T-helper 2 cell (primary cell): ENCODE results near the gene UPP1.
"Not testable (repeated sequence)": the region's sequence is repeated elsewhere in the genome, so short reads cannot be mapped to it uniquely, and the experiment has no call there.

ENCODE experiments used
- DNase-seq, 5 experiments: peaks; one replicate each; pipeline versions ENCODE4 v3.0.0 to v3.0.0-alpha.2; 2012 to 2022
- total RNA-seq, 2 donors: gene quantifications; one replicate each; lab custom pipeline; 2026; lab: John Stamatoyannopoulos, UW

UPP1 gene
- total RNA-seq, result 64.2 to 66.7 reads per million in 2 donors

DNA sequence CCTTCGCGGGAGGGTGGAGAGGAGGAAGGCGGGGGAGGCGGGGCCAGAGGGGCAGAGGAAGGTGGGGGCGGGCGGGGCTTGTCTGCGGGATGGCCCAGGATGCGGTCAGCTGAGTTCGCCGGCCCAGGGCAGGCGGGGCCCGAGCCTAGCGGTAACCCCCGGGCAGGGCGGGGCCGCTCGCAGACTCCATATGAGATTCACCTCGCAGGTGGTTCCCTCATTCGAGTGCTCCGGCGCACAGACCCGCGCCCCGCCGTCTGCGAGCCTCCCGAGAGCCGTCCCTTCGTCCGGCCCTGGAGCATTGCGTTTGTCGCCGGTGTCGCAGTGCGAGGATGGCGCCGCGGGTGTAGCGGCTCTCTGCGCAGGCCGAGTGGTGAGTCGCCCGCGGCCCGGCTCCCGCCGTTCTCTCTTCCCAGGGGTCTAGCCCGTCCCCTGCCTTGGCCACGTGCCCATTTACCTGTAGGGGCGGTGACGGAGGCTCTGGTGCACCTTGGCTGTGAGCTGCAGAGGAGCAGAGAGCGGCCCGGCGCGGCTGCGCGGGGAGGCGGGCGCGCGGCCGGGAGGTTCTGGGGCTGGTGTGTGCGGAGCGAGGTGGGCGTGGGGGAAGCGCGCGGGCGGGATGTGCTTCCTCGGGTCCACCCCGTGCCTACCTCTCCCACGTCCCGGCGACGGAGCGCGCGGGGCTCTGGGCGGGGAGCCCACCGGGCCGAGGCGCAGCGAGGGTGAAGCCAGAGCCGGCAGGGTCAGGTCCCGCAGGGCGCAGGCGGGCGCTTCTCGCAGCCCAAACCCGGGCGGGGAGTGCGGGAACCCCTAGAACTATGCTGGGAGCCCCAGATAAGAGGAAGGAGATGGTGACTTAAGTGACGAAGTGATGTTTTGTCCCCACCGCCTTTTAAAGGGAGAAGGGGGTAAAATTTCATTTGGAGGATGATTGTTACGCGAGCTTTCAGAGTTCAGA lies at the start of gene UPP1:
UPP1 (plus strand) TSS at position 220 of the 958 bp plus-strand sequence. CDS start 5,519 bp downstream, outside the sequence.
- peak in 4 of 5 experiments; percentile 70 to 93 (median 82) for DNase-seq

DNA sequence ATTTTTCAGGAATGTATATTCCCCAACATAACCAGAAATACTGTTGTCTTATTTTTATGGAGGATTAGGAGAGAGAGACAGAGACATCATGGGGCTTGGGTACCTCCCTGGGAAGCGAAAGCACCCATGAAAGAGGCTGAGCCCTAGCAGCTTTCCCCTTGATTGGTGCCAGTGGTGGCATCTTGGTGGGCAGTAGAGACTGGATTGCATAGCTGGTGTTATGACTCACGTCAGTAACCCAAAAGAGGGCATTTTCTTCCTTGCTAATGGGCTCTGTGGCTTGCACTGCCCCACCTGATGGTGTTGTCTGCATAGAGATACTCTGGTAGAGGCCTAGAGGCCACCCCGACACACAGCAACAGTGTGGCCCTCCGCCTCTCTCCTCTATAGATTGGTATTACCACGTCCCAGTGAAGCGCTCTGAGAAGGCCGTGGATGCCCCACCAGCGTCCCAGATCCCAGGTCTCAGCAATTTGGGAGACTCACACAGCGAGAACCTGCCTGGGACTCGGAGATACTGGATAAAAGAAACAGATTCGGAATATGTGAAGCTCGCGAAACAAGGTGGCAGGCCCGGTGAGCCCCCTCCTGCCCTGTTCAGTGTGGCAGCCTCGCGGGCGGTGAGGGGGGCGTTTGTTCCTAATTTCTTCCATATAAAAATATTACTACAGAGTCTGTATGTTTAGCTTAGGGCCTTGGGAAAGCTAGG lies 48.0 kb upstream of the UPP1 start:
- no peak for DNase-seq

DNA sequence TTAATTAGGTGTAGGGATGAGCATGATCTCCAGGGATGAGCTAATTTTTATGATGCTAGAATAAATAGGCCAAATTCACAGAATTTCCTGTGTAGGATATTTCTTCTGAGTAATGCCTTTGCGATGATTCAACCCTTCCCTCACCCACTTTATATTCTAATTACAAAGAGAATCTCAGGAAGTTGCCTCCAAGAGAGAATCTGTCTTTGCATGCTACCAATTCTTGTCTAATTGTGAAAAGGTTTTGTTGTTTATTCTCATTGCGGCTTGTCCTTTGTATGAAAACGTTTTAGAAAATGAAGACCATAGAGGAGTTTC lies 47.5 kb upstream of the UPP1 start:
- DNase-seq, result no peak

DNA sequence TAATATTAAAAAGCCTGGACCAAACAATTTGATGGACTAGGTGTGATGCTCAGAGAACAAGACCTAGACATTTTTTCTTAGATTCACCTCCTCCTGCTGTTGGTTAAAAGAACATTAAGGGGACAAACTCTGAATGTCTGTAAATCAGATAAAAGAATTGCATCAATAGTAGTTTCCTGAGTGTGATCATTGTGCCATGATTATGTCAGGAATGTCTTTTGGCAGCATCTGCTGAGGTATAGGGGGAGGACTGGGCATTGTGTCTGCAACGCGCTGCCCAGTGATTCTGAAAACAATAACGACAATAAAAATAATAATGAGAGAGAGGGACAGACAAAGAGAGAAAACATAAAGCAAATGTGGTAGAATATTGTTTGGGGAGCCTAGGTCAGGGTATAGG lies 46.8 kb upstream of the UPP1 start:
- DNase-seq, result no peak

DNA sequence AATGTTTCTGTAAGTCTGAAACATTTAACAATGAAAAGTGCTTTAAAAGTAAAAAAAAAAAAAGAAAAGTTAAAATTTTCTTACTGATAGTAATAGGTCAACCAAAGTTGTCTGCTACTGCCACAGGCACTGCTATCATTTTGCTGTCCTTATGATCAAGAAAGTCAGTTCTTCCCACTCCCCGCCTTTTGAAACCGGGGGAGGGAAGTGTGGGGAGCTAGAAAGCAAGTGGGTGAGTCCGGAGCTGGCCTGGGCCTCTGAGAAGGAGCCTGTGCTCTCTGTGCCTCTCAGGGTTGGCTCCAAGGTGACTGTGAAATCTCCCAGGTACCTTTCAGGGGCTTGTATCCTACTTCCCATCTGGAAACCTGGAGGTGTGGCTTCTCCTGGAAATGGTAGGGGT lies 46.4 kb upstream of the UPP1 start:
- no peak for DNase-seq

DNA sequence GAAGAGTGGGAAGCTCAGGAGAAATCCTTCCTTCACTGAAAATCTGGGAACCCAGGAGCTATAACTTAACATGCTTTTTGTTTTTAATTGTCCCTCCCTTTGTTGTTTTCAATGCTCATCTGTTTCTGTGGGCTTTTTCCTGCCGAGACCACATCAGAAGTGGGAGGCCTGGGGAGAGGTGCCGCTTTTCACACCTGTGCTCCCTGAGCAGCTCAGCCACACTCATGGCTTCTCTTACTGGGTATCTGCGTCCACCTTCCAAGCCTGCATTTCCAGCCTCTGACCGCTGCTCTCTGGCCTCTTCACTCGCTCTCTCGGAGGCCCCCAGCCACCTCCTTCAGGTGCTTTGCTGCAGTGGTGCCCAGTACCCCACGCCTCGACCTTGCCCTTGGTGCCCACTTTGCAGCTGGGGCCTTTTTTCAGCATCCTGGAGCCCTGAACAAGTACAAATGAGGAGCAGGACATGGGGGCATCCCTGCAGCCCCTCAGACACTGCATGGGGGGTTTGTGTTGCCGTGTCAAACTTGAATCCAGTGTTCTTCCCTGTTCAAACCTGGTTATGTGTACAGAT lies 43.8 kb upstream of the UPP1 start:
- DNase-seq, result peak in 1 of 5 experiments; percentile 50

DNA sequence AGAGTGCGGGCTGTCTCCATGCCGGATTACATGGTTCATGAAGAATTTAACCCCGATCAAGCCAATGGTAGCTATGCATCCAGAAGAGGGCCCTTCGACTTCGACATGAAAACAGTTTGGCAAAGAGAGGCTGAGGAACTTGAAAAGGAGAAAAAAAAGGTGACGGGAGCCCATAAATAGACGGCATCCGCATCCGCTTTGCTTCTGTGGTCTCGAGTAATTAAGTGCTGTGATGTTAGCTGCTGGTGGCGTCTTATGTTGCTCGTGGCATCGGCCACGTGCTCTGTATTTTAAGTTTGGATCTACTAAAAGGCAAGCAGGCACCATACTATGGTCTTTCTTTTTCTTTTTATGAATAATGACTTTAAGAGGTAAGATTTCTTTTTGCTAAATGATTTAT lies 42.6 kb upstream of the UPP1 start:
- peak in 2 of 5 experiments; percentile 30 to 42 for DNase-seq

DNA sequence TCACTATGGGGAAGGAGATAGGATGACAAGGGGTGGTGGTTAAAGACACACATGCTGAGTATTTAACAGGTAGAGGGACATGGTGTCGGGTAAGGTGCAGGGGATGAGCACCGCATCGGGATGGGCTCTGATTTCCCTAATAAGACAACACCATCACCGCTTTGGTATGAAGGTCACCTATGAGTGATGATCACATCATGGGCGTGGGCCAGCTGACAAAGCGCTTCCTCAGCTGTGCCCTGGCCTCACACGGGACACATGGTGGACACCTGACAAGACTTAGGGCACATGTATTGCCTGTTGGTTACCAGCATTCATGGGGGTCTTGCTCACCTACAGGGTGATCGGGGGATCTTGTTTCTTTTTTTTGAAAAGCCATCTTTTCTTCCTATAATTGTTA lies 41.0 kb upstream of the UPP1 start:
- no peak for DNase-seq

DNA sequence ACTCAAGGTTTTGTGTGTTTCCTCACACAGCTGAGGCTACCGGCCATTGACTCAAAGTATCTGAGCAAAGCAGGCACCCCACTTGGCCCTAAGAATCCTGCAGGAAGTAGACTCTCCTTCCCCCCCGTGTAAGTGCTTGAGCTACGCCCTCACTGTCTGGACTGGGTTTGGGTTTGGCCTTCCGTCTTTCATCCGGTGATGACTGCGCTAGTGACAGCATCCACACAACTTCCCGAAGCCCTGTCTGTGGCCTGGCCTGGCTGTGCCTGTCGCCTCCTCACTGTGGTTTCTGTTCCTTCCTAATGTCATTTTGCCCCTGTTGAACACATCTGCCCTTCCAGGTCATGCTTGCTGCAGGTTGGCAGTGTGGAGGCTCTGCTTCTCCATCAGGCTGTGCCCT lies 39.2 kb upstream of the UPP1 start:
- peak in 1 of 5 experiments; percentile 26 for DNase-seq

DNA sequence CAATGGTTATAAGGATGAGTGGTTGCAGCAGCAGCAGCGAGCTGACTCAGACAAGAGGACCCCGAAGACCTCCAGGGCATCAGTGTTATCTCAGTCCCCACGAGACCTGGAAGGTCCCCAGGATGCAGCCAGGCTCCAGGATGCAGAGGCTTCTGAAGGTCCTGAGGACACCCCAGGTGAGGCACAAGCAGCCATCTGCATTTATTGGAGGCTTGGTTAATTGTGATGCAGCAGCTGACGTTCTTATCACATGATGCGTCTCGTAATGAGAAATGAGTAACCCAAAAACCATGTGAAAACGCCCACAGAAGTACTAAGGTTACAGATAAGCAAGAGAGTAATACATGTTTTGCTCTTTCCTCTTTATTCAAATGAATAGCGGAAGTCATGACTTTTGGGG lies 36.3 kb upstream of the UPP1 start:
- peak in 1 of 5 experiments; percentile 69 for DNase-seq

DNA sequence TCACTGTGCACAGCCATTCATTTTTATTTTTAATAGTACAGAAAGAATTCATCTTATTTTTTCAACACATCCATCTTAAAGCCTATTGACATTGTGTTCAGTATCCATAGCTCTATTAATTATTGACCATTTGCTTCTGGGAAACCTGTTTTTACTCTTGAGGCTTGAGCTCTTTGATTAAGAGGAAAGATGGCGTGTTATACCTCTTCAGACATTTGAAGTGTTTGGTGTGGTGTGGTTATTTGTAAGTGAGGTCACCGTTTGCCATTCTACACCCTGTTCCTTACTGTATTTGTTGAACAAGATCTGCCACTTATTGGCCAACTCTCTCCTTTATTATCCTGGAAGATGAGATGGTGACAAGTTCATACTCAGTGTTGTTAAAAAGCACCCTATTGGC lies 35.3 kb upstream of the UPP1 start:
- no peak for DNase-seq

DNA sequence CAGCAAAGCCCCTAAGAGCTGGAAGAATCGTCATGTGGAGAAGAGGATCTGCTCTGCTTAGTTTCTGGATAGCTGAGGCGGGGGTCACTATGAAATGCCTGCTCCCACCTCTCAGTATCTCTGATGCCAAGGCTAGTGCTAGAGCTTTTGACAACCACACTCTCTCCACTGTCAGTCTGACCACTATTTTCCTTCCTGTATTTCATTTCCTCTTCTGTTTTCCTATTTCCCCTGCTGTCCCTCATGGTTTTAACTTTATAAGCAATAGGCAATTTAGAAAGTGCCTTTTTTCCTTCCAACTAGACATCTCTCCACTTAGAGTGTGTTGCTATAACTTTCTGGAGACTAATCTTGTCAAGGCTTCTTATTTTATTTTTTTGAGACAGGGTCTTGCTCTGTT lies 30.1 kb upstream of the UPP1 start:
- DNase-seq, result no peak

DNA sequence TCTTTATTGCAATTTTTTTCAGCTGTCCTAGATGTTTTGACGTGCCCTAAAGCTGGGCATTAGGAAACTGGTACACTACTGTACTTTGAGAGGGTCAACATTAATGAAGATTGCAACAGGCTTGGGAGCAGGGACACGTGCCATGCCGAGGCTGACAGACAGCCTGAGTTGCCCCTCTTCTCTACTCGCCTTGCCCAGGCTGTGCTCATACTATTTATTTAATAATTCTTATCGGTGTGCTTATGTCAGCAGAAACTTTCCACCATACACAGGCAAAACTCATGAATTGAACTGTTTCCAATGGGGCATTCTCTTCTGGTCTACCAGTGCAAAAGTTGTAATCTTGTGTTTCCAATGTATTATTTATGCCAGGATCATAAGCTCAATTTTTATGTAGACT lies 29.4 kb upstream of the UPP1 start:
- no peak for DNase-seq

DNA sequence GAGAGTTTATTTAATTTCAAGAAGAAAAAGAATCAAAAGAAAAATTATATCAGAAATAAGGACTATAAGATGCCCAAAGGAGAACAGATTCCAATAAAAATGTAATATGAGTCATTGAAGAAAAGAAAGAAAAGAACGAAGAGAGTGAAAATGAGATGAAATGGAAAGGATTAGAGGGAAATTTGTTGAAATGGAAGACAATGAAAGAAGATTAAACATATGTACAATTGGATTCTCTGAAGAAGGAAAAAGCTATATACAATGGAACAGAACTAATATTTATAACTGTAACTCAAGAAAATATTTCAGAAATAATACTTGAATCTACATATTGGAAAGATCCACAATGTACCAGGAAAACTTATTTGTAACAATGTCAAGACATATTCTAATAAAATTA lies 25.1 kb upstream of the UPP1 start:
- DNase-seq, result no peak

DNA sequence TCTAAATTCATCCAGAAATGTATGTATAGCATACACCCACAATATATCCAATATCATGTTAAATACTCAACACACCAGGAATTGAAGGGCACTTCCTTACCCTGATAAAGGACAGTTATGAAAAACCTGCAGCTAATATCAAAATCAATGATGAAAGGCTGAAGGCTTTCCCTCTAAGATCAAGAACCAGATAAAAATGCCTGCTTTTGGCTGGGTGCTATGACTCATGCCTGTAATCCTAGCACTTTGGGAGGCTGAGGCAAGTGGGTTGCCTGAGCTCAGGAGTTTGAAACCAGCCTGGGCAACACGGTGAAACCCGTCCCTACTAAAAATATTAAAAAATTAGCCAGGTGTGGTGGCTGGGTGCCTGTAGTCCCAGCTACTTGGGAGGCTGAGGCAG lies 21.6 kb upstream of the UPP1 start:
- no peak for DNase-seq

DNA sequence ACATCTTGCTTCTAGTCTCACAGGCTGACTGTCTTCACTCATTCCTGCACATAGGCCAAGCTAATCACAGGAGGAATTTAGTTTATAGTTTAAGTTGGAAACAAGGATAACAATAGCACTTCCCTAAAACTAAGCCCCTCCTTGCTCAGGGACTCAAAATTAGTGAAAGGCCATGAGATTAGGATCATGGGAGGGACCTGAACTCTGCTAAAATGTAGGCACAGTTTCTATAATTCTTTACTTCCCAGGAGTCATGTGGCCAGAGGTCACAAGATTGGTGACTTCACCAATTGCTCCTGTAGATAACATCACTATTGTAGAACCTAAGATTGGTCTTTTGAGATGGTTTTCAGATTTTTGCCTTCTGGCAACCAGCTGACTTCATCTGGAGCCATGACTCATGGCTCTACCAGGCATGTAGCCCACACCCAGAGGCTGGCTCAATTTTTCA lies 14.8 kb upstream of the UPP1 start:
- no peak for DNase-seq

DNA sequence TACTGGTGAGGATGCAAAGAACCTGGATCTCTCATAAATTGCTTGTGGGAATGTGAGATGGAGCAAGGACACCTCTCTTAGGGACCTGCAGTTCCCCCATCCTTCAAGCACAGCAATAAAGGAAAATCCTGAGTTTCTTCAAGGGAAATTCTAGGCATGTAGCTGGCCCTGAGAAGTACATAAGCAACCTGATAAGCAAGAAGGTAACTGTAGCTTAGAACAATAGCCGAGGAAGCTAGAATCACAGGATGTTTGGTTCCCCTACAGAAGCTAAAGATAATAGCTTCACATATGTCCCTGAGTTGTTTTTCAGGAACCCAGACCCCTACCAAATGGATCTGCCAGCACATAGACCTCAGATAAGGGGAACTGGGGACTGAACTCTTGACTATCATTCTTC lies 11.6 kb upstream of the UPP1 start:
- no peak for DNase-seq

DNA sequence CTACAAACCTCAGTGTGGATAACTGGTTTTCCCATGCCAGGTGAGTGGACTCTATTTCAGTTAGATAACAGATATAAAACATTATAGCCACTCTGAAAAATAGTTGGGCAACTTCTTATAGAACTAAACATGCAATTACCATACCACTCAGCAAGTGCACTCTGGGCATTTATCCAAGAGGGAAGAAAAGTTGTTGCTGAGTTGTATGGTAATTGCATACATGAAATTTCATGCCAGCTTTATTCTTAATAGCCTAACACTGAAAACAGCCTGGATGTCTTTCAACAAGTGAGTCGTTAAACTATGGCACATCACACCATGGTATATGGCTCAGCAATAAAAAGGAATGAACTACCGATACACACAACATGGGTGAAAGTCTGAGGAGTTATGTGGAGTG lies 10.6 kb upstream of the UPP1 start:
- no peak for DNase-seq

DNA sequence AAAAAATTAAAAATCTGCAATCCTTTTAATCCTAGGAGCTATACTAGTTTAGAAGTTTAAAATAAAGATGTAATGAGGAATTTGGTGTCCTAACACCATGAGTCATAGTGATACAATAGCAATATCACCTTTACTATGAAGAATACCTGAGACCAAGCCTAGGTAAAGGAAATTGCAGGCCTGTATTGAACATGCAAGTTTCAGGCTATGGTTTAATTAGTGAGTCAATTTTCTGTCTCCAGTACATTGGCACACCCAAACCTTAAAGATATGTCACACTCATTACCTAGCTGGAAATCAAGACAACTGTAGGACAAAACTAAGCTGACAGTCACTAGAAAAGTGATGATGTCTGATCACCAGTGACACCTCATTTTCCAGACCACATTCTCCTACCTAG lies 6.7 kb upstream of the UPP1 start:
- not testable (repeated sequence) for DNase-seq

DNA sequence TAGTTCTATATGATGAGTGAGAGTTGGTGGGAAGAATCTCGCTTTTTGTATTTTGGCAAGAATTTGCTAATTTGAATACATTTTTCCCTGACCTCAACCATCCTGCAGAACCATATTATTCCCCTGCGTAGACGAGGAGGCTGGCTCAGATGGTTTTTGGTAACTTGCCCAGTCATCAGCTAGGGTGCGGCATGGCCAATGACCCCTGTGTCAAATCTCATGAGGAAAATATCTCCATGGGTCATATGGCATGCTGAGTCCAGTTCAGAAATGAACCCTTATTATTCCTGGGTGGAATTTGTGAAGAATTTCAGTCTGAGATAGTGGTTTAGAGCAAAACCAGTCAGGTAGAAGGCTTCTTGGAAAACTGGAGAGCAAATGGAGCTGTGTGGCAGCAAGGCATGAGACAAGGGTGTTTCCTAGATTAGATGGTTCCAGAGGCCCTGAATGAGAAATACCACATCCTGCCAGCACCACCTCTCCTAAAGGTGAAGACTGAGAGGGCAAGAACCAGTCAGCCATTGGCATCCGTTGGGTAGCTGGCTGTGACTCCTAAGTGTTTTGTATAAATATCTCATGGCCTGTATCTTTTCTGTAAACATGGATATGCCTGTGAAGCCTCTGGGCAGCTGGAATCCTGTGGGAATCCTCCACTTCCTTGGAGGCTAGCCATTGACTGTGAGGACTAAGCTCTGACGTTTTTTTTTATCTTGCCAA lies 5.8 kb upstream of the UPP1 start:
- DNase-seq, result peak in 2 of 5 experiments; percentile 36 to 64

DNA sequence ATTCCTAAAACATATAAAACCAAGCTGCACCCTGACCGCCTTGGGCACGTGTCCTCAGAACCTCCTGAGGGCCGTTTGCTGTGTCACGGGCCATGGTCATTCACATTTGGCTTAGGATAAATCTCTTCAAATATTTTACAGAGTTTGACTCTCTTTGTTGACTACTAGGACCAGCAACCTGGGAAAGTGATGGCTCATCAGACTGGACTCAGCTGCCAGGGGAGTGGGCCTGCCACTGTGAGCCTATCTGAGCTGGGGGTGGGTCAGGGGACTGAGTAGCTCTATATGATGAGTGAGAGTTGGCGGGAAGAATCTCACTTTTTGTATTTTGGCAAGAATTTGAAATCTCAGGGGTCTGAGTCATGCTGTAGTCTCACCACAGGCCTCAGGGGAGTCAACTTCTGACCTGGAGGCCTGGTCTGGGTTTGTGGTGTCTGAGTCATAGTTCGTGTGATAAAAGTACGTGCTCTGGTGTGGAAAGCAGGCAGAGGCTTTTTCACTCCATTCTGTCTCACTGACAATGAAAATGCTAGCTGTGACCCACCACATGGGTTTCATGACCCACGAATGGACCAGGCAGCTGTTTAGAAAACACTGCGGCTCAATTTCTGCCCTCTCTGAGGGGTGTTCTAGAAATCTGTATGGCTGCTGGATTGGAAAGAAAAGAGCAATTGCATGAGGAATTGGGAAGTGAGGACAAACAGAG lies 4.2 kb upstream of the UPP1 start:
- peak in 3 of 5 experiments; percentile 46 to 87 (median 79) for DNase-seq

DNA sequence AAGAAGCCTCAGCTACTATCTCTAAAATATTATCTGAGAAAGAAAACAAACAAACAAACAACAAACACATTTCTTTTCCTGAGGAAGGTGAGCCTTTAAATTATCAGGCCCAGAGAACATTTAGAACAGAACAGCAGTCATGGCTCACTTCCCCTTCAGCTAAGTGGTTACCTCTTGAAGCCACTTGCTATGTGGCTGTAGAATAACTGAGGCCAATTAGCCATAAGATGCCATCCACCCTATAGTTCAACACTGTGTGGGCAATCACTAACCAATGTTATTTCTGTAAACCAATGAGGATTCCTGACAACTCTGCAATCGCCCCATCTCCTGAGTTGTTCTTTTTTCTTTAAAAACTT lies 3.7 kb upstream of the UPP1 start:
- no peak for DNase-seq
